ENCODE results near the gene RPS29. TPM values are rescaled to one million over a fixed set of nuclear protein-coding genes. Genes with fewer than 3 reads are reported as not detected.
"Not testable (repeated sequence)": the region's sequence is repeated elsewhere in the genome, so short reads cannot be mapped to it uniquely, and the experiment has no call there.

Gene RPS29
- total and polyA plus RNA-seq, 8 donors = 551 to 2,449 (median 722) TPM

GRCh38 chr14:49586673-49587460, 687 bp upstream of the RPS29 start:
- peaks cover 0 to 19% (median 0%) of the 10 kb centered on the region in 3 donors for H3K36me3 ChIP-seq
- 1% methylated on average over 11 to 12 of the region's 21 CpGs for WGBS, 2 donors
- FAIRE-seq (peak; percentile 82), DNase-seq (peak in 2 of 6 donors; percentile 32 to 51), ATAC-seq (peak; percentile 37 to 72 (median 66))
- H3K9me3 ChIP-seq = no peaks in the 10 kb centered on the region
- H3K4me3 ChIP-seq = peak overlapping the region in 3 of 4 donors; percentile 57 to 95 (median 83)
- no peaks in the 10 kb centered on the region for H3K27me3 ChIP-seq
- TF ChIP-seq CTCF (IDR thresholded peaks at IDR 0.05) = peak; percentile 59 to 76 (median 66)
- intact Hi-C loops (cut with DNase I) = no loop called here
- H3K27ac ChIP-seq = peak overlapping the region; percentile 86 to 95 (median 93)
- peaks cover 0 to 19% (median 13%) of the 10 kb centered on the region in 3 donors for H3K4me1 ChIP-seq

GRCh38 chr14:49584981-49585640, 1.1 kb downstream of the RPS29 start:
- H3K4me1 ChIP-seq = peaks cover 0 to 19% (median 13%) of the 10 kb centered on the region in 3 donors
- H3K27me3 ChIP-seq; ATAC-seq; DNase-seq; H3K9me3 ChIP-seq; FAIRE-seq; H3K27ac ChIP-seq; intact Hi-C loops (cut with DNase I): not testable (repeated sequence)
- WGBS, 2 donors = 11 to 14% methylated on average over 32 of the region's 32 CpGs
- peak overlapping the region; percentile 57 to 96 (median 89) for H3K4me3 ChIP-seq
- H3K36me3 ChIP-seq = peaks cover 0 to 19% (median 0%) of the 10 kb centered on the region in 3 donors

- WGBS, 2 donors = 82 to 89% methylated on average over 11 of the region's 11 CpGs
- no peak overlapping the region for H3K27ac ChIP-seq
- no peaks in the 10 kb centered on the region for H3K9me3 ChIP-seq
- peaks cover 0 to 19% (median 0%) of the 10 kb centered on the region in 3 donors for H3K36me3 ChIP-seq
- no peak for DNase-seq
- no peak for TF ChIP-seq CTCF (IDR thresholded peaks at IDR 0.05)
- no peaks in the 10 kb centered on the region for H3K27me3 ChIP-seq
- H3K4me3 ChIP-seq = peak overlapping the region in 2 of 4 donors; percentile 83 to 95
- no peak for ATAC-seq
- intact Hi-C loops (cut with DNase I) = no loop called here
- no peak for FAIRE-seq
- peaks cover 0 to 19% (median 13%) of the 10 kb centered on the region in 3 donors for H3K4me1 ChIP-seq
These were observed 2.1 kb downstream of the RPS29 start for GRCh38 chr14:49584058-49584457.

- intact Hi-C loops (cut with DNase I) = no loop called here
- Histone ChIP-seq H3K4me3 (peak overlapping the region in 2 of 4 donors; percentile 83 to 95), H3K9me3 (no peaks in the 10 kb centered on the region)
These were observed 2.6 kb downstream of the RPS29 start for GRCh38 chr14:49583629-49584028.

More at GRCh38 chr14:49583629-49584028, 2.6 kb downstream of the RPS29 start:
- H3K36me3 ChIP-seq = peaks cover 0 to 19% (median 0%) of the 10 kb centered on the region in 3 donors
- FAIRE-seq = no peak
- ATAC-seq = no peak
- DNase-seq = no peak
- WGBS, 2 donors = 77 to 79% methylated on average over 6 of the region's 6 CpGs
- peaks cover 0 to 19% (median 13%) of the 10 kb centered on the region in 3 donors for H3K4me1 ChIP-seq
- H3K27ac ChIP-seq = no peak overlapping the region
- H3K27me3 ChIP-seq = no peaks in the 10 kb centered on the region
- no peak for TF ChIP-seq CTCF (IDR thresholded peaks at IDR 0.05)

All from pancreas (tissue), 10 donors.